DMS79 (cell line): ENCODE data around the gene RAB31.

Experiments used
- DNase-seq: peaks from one replicate; lab custom pipeline; 2025; lab: John Stamatoyannopoulos, UW

Gene RAB31

DNA sequence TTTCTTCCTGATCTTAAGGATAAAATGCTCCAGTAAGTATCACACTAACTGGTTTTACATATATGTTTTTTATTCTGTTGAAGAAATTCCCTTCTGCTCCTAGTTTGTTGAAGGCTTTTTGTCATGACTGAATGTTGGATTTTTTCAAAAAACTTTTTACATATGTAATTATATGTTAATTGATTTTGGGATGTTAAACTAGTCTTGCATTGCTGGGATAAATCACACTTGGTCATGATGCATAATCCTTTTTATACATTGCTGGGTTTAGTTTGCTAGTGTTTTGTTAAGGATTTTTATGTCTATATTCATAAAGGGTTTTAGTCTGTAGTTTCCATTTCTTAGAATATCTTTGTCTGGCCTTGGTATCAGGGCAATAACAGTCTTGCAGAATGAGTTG is 112.0 kb downstream of the RAB31 start:
- no peak for DNase-seq

DNA sequence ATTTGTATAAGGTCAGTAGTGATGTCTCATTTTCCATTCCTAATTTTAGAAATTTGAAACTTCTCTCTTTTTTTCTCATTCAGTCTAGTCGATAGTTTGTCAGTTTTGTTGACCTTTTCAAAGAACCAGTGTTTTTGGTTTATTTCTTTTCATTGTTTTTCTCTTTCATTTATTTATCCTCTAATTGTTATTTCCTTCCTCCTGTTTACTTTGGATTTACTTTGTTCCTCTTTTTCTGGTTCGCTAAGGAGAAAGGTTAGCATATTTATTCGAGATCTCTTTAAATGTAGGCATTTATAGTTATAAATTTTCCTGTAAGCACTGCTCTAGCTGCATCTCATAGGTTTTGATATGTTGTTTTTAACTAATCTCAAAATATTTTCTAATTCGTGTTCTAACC is 112.6 kb downstream of the RAB31 start:
- no peak for DNase-seq

DNA sequence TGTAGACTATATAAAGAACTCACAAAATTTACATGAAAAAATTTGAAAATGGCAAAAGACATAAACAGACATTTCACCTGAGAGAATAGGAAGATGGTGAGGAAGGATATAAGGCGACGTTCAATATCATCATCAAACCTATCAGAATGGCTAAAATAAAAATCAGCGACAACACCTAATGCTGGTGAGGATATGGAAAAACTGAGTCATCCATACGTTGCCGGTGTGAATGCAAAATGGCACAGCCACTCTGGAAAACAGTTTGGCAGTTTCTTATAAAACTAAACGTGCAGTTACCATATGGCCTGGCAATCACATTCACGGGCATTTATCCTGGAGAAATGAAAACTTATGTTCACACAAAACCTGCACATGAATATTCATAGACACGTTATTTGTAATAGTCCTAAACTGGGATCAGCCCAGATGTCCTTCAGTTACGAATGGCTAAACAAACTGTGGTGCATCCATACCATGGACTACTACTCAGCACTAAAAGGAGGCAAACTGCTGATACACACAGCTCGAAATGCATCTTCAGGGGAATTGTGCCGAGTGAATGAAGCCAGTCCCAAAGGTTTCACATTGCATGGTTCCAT is 114.6 kb downstream of the RAB31 start:
- DNase-seq = no peak

DNA sequence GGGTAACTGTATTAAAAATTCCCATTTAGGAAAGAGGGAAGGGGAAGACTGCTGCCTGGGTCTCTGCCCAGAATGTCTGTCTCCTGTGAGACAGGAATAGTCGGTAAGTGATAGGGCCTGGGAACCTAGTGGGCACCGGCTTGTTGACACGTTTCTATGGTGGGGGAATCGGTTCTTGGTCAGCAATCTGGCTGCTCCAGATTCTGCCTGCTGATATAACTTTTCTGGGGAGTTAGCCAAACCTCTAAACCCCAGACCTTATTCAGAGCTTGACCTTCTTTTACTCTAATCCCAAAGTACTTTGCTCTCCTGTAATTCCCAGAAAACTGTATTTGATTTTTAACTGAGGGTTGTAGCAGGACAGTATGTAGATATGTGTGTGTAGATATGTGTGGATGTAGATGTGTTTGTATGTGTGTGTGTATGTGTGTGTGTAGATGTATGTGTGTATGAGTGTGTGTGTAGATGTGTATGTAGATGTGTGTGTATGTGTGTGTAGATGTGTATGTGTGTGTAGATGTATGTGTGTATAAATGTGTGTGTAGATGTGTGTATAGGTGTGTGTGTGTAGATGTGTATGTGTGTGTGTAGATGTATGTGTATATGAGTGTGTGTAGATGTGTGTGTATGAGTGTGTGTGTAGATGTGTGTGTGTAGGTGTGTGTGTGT is 115.8 kb downstream of the RAB31 start:
- DNase-seq = no peak

DNA sequence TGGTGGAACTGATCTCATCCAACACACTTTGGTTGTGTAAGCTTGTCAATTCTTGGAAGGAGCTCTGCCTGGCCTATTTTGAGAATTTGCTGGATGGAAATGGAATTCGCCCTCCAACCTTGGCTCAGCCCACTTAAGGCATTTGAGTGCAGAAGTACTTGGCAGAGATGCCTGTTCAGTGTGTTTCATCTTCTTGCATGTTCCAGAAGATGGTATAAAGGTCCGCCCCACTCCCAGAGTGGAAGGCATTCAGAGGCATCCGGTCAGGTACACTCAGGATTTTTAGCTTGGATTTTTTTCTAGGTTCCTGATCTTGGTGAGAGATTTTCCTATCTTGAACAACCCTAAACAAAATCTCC is 116.4 kb downstream of the RAB31 start:
- no peak for DNase-seq

DNA sequence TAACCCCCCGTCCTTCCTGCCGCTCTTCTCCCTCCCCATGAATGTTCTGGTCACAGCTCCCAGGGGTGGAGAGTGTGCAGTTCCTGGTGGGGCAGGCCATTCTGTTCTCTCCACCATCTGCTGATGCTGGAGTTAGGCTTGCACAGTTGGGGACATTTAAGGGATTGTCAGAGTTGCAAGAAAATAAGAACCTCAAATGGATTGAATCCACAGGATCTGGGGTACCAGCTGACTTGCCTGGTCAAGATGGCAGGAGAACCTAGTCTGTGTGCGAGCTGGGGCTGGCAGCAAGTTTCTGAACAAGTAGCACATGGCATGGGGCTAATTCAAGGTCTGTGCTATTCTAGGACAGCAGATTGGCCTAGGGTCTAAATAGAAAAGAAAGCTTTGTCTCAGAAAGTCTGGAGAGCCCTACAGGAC is 116.9 kb downstream of the RAB31 start:
- DNase-seq = no peak

DNA sequence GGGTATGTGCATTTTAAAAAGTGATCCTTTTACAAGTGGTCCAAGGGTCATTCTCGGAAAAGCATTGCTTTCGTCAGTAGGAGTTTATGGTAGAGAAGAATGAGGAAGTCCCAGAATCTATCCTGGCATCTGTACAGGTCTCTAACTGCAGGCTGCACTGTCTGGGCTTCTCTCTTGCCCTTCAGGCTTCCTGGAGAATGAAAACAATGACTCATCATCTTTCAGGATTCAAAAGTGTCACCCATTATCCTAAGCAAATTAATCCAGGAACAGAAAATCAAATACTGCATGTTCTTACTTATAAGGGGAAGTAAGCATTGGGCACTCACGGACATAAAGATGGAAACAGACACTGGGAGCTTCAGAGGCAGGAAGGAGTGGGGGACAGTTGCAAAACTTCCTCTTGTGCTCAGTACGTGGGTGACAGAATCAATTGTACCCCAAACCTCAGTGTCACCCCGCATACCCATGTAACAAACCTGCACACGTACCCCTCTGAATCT is 117.5 kb downstream of the RAB31 start:
- no peak for DNase-seq

DNA sequence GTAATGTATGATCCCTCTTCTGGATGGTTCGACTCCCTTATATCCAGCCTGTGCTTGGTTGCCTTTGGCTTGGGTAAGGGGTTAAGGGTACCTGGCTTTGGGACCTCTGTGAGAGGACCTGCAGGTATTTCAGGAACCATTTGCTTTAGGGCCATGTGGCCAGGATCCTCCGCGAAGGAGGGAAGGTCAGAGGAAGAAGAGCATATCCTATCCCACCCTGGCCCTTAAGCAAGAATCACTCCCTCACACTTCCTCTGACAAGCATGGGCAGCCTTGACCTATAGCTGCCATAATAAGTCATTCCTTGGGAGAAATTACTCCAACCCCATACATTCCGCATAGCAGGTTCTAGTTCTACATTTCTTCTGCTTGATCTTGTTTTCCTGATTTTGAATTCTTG is 118.6 kb downstream of the RAB31 start:
- DNase-seq = no peak

DNA sequence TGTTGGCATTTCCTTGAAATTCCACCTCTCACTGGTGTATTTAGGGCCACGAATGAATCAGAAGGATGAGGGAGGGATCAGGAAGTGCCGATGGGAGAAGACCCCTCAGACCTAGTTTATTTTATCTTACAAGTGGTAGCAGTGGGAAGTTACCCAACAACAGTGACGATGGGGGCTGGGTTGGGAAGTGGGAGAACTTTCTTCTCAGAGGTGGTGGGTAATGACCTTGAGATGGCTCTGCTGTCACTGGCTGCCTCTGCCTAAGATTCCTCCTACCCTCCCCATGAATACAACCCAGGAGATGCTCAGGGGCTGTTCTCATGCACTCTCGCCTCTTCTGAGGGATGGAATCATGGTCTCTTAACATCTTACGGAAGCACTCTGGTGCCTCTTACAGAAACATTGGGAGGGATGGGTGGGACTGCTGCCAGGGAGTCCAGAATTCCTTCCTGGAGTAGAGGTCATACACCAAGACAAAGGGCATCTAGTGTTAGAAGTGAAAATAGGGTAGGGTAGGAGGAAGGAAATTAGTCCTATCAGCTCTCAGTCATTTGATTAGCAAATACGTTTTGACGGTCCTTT is 119.2 kb downstream of the RAB31 start:
- DNase-seq = no peak

DNA sequence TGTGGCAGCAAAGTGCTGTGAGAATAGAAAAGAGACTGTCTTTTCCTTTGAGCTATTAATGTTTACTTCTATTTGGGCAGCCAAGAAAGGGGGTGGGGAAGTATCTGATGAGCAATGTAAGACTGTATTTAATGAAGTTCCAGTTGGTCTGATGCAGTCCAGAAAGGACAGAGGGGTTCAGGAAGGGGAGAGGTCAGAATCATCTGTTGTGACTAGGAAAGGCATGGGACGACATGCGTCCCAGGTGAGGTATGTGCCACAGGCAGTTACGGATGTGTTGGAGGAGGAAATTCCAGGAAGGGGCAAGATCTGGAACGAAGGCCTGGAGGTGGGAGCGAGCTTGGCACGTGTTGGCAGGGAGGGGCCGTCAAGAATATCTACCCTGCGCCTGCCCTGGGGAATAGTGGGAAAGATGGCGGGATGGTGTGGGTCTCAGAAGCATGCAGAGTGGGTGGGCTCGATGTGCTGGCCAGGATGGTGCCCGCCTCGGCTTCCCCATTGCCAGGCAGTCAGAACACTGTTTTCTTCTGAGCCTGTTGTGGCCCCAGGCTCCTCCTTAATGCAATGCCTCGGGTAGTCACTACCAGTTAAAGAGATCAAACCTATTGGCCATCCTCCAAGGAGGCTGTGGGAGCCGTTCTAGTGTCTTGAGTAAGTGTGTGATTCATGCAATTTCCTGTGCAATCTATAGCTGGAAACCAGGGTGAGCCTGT is 119.8 kb downstream of the RAB31 start:
- no peak for DNase-seq

DNA sequence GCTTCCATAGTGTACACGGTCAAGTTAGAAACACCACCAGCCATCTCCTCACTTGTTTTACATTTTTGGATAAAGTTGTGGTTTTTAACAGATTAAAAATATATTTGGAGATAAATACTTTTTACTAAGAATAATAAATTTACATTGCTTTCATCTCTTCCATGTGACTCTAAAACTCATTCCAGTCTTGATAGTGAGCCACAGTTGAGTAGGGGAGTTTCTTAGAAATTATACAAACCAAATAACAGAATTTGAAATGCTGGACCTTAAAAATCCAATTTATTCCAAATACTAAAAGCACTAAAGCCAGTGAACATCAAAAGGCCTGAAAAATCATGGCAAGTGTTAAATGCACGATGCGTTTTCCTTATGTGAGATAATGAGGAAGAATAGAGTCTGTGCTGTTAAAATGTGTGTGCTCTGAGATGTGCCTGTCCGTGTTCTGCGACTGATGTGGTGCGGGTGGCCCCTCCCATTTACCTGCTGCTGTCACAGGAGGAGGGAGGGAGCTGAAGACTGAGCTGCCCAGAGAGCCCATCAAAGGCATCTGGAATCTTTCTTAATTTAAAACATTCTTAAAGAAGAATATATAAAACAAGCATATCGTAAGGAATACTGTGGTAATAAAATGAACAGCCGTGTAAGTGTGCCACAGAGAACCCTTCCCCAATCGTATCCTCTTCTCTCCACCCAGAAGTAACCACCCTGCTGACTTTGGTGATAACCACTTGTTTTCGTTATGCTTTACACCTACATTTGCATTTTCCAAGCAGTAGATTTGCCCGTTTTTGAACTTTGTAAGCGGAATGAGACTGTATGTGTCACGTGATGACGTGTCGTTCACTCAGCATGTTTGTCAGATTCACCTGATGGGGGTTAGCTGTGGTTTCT is 120.7 kb downstream of the RAB31 start:
- DNase-seq = no peak

DNA sequence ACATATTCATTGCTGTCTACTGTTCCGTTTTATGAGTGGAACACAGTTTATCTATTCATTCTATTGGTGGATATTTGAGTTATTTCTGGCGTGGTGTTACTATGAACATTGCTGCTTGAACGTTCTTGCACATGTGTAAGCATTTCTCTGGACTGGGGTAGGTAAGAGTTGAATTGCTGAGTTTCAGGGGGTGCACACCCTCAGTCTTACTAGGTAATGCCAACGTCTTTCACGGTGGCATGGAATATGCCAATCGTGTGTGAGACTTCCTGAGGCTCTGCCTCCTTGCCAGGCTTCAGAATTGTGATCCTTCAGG is 121.3 kb downstream of the RAB31 start:
- no peak for DNase-seq

DNA sequence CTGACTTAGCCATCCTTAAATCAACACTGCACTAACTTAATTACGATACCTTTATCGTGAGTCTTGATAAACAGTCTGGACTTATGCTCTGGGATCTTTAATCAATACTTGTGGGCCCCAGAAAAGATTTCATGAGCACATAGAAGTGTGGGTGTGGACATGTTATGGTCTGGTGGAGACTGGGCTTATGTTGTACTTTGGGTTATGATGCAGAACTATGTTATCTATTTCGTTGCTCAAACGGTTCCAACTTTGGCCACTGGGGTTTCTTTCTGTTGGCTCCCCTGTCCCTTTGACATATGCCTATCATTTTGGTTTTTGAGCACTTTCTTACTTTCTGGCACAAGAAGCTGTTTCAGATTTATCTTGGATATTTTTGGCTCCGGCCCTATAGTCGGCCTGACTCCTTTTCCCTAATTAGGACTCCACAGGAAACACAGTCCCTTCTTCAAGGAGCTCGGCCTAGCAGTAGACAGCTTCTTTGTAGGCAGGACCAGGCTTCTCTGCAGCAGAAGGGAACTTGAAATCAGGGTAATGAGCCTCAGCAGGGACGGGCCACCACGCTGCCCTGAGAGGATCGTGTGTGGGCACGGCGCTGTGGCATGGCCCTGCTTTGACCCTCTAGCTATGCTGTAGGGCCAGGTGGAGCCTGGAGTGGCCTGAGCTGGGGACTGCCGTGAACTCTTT is 123.1 kb downstream of the RAB31 start:
- no peak for DNase-seq

DNA sequence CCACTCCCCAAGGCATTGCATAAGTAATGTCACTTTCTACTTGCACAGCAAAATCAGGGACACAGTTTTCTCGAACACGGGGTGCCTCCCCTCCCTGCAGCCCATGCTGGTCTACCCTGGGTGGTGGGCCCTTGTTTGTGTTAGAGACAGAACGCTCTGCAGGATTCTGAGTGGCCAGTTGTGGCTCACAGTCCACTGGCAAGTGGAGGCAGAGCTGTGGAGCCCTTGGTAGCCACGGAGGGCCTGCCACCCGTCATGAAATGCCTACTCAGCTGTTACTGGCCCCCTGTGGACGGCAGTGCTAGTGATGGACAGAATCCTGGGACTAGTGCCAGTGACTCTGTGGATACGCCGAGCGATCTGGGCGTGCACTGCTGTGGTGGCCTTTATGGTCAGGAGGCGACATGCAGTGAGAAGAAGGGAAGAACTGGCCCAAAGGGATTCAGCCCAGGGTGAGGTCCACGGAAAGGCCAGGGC is 123.7 kb downstream of the RAB31 start:
- DNase-seq = no peak

DNA sequence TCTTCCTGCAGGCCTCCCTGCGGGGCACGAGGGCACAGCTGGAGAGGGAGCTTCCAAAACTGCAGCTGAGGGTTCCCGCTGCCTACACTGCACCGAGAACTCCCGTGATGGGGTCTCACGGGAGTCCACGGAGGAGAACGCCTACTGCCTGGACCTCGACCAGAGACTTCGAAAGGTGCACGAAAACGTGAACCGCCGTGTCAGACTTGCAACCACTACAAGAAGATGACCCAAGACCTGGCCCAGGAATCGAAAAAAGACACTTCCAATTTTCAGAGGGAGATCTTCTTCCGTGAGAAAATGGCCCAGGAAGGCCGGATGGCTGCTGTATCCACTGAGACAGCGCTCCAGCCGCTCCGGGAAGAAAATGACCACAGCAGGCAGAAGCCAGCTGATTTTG is 124.8 kb downstream of the RAB31 start:
- no peak for DNase-seq

DNA sequence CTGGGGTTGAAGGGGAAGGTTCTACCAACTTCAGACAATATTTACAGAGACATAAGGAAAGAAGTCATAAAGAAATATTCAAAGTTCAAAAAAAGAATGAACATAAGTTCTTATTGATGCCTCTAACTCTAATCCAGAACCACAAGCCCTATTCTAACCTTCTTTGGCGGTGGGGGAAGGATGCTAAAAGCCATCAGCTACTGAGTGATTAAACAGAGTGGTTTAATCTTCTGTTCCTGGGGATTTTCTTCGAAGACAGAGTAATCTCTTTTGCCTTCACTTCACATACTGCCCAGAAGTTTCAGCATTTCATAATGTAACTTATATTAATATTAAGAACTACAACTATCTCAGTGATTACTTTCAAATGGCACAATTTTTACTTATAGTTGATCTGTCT is 126.5 kb downstream of the RAB31 start:
- DNase-seq = no peak

DNA sequence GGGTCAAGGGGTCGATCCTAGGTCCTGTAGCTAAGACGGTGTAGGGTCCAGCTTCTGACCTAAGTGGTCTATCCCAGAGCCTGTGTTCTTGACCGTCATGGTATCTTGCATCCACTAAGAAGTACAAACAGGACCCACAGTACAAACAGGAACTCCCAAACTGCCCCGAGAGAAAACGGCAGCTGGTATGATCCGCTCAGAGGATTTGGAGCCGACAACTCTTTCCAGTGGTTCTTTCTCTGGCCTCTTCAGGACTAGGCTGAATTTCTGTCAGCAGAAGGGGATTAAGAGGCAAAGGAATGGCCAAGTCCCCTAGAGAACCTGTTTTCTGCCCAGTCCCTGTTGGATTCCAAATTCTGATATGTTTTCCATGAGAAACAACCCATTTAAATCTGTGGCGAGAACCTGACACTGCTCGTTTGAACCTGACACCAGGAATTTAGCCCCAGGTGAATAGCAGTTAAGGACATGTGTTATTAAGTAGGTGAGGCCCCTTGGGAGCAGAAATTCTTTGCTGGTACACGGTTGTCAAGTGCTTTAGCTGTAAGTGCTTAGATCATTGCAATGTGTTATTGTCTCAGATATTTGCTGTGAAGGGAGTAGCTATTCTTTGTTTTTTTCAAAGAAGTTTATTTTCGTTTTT is 127.1 kb downstream of the RAB31 start:
- DNase-seq = peak; percentile 66

DNA sequence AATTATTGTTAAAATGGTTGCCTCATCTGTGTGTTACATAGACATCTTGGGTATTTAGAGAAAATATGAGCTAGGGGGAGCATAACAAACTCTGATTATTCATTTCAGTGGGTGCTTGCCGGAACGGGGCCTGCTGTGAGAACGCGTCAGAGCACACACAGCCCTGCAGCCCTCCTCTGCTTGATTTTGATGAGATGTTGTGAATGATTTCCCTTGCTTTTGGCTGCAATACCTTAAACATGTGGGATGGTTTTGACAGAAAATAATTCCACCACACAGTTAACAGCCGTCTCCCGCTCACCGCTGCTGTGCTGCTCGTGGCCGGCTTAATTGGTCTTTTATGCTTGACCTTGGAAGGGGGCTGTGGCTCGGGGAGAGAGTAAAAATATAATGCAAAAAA is 127.7 kb downstream of the RAB31 start:
- no peak for DNase-seq

DNA sequence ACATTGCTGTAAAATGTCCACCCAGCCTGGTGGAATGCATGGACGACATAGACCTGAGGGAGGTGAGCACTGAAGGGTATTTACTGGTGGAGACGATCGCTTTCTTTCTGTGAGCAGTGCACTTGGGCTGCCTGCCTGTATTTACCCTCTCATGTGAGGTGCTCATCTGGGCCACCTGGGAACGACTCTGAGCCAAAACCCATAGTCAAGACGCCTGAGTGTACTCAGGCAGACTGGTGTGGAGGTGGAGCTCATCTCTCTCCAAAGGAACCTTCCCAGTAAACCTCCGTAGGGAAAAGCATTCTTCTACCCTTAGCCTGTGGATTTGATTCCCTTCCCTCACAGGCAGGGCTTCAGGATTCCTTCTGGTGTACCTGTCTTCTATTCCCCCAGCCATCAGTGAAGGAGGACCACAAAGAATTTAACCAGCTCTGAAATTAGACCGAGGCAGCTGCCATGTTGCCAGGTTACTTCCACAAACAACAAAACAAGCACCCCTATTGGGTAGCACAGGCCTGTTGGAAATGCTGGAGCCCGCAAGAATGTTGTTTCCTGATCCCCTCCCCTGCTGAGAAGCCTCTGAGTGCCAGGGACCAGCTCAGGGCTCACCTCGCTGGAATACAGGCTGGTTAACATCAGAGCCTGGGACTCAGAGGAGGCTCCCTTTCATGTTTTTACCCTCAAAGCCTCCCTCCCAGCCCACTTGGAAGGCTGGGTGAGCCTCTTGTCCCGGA is 130.2 kb downstream of the RAB31 start:
- peak; percentile 84 for DNase-seq

DNA sequence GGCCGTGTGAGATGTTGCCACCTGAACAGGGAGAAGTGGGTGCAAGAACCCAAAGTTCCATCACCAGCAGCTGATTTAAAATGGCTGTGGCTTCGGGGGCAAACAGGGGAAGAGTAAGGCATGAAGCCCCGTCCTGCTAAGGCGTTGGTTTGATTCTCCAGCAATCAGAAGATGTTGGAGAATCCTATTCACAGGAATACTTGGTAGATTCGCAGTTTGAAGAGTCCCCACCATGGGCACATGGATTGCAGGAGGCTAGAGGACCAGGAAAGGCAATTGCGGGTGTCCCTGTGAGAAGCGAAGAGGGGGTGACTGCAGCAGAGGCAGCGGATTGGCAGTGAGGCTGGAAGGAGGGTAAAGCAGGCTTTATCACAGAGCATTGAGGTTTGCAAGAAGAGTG is 131.1 kb downstream of the RAB31 start:
- DNase-seq = no peak
